Measurements from ENCODE around the gene EPHA4.

The EPHA4 gene

DNA sequence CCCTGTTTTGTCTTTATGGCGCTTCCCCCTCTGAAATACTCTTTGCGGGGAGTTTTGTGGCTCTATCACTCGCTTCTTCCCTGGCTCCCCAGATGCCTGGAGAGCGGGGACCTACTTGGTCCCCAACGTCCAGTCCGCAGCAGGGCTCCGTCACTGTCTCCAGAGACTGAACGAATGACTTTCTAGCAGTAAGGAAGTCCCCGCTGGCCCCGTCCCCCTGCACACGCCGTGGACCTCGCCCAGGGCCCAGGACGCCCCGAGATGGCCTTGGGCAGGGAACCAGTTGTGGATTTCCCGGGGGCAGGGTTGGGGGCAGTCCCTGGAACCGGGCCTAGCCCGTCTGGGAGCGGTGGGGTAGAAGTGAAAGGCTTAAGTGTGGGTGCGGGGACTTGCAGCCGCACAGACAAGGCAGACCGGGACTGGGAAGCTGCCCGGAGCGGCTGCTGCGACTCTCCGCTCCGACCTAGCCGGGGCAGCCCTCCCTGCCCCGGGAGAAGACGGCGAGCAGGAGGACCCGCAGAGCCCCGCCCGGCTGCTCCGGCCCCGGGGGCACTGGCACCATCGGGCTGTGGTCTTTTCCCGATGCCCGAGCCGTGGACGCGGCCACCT is 821 bp upstream of the EPHA4 start:
- TF ChIP-seq CTCF (IDR thresholded peaks at IDR 0.05; ENCODE audit: low read depth, low read length), result no peak
- no peak for DNase-seq (ENCODE audit: extremely low read depth, low read depth)

DNA sequence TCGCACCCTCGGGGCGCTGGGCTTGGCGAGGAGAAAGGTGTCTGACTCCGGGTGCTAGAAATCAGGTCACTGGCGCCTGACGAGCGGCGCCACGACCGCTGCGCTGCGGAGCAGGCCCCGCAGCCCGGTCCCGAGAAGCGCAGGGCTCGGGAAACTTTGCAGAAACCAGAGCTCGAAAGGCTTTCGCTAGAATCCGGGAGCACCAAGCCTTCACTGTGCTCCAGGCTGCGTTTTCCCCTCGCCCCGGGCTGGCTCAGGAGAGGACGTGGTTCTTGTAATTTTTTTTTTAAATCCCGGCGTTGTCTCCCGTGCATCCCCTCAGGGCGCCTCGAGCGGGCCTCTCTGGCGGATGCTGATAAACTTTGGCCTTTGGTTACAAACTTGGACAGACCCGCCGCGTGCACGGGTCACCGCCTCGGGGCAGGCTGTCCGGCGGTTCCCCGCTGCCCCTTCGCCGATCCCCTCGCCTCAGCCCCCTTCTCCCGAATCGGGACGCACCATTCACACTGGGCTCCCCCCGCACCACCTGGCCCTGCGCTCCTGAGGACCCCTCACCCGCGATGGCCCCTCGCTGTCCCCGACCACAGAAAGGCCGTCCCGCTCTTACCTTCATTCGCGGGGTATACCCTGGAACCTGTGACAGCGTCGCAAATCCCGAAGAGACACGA is 419 bp downstream of the EPHA4 start:
- TF ChIP-seq CTCF (IDR thresholded peaks at IDR 0.05; ENCODE audit: low read depth, low read length), result no peak
- DNase-seq (ENCODE audit: extremely low read depth, low read depth), result no peak

- no peak for DNase-seq (ENCODE audit: extremely low read depth, low read depth)
- no peak for TF ChIP-seq CTCF (IDR thresholded peaks at IDR 0.05; ENCODE audit: low read depth, low read length)
These were observed 1.0 kb downstream of the EPHA4 start for GRCh38 chr2:221571025-221571550.

DNA sequence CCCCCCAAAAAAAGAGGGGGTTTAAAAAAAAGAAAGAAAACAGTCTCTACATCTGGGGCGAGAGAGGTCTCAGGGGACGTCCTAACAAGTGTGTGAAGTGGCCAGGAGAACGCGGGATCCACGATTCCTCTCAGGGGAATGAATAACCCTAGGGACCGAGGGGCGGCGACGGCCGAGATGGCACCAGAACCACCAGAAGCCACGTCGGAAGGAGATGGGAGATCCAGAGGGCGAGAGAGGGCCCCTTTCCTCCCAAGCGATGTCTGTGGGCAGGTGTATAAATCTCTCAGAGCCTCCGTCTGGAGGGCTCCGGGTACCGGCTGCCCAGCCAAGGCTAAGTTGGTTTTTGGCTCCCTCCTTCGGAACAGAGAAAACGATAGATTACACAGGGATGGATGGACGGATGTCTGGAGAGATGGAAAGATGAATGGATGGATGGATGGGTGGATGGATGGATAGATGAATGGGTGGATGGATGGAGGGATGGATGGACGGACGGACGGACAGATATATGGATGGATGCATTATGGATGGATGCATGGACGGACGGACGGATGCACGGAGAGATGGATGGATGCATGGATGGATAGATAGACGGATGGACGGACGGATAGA is 1.7 kb downstream of the EPHA4 start:
- DNase-seq (ENCODE audit: extremely low read depth, low read depth), result no peak
- peak; percentile 40 for TF ChIP-seq CTCF (IDR thresholded peaks at IDR 0.05; ENCODE audit: low read depth, low read length)

DNA sequence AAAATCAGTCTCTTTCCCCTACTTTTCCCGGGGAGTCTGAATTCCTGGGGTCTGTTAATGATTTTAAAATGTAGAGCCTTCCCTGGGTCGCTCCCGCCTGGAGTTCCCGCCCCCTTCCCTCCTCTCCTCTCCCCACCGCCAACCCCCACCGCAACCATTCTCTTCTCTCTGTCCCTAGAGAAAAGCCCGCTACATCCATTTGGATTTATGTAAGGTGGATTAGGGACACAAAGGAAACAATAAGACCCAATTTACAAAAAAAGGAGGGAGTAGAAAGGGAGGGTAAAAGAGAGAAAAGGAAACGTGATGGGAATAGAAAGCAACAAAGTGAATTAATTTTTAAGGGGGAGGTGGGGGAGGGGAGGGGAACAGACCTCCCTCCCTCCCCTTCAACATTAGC is 2.2 kb downstream of the EPHA4 start:
- no peak for TF ChIP-seq CTCF (IDR thresholded peaks at IDR 0.05; ENCODE audit: low read depth, low read length)
- no peak for DNase-seq (ENCODE audit: extremely low read depth, low read depth)

DNA sequence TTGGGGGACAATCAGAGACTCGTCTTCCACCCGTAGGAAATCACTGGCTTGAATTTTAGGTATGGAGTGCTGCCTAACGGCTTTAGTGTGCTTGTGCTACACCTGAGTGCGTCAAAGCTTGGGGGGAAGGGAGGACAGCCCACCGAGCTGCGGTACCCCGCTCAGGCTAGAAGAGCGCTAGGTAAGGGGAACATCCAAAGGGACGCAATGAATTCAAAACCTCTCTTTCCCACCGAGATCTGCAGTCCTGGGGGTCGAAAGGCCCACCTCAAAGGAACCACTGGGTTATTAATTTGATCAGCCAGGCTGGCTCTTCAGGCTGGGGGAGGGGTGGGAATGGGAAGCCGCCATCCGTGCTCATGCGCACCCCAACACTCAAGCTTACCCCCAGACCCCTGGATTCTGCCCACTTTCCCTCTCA is 2.7 kb downstream of the EPHA4 start:
- DNase-seq (ENCODE audit: extremely low read depth, low read depth), result no peak
- TF ChIP-seq CTCF (IDR thresholded peaks at IDR 0.05; ENCODE audit: low read depth, low read length), result no peak

DNA sequence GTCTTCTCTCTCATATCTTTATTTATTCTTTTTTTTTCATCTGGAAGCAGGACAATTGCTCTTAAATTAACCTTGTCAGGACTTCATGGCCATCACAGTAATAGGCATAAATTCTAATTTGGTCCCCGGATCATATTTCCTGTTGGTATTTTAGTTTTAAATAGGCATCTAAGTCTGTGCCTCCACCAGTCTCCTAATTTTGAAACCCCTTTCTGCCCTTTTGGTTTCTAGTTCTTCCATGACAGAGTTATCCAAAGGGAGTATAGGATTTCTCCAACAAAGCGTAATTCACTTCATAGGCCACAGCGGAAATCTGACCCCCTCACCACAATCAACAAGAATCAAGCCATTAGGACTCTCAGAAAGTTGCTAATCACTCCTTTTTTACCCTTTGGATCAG is 3.8 kb downstream of the EPHA4 start:
- no peak for DNase-seq (ENCODE audit: extremely low read depth, low read depth)
- no peak for TF ChIP-seq CTCF (IDR thresholded peaks at IDR 0.05; ENCODE audit: low read depth, low read length)
